ENCODE measurements around the gene KLHL29. TPM values are rescaled to one million over a fixed set of nuclear protein-coding genes. Genes with fewer than 3 reads are reported as not detected.

Gene KLHL29
- total and polyA plus RNA-seq, 5 donors: 1.7 to 4.0 (median 2.0) TPM

- Histone ChIP-seq H3K4me3 (ENCODE audit: low read length) (no peak overlapping the region), H3K9me3 (ENCODE audit: control insufficient read depth, low read length) (no peaks in the 10 kb centered on the region), H3K4me1 (ENCODE audit: control insufficient read depth, insufficient read depth, low read length) (peaks cover 9% of the 10 kb centered on the region), H3K27me3 (ENCODE audit: control insufficient read depth, insufficient read depth) (no peaks in the 10 kb centered on the region), H3K27ac (ENCODE audit: low read length) (no peak overlapping the region)
- DNase-seq (no peak), ATAC-seq (no peak)
- intact Hi-C loops (cut with DNase I): no loop called here
- 91% methylated on average over 10 of the region's 10 CpGs for WGBS
Measured at GRCh38 chr2:23599667-23600066, 214.7 kb downstream of the KLHL29 start.

GRCh38 chr2:23600346-23600745, 215.4 kb downstream of the KLHL29 start:
- intact Hi-C loops (cut with DNase I): no loop called here
- Histone ChIP-seq H3K27me3 (ENCODE audit: control insufficient read depth, insufficient read depth) (no peaks in the 10 kb centered on the region), H3K9me3 (ENCODE audit: control insufficient read depth, low read length) (no peaks in the 10 kb centered on the region), H3K27ac (ENCODE audit: low read length) (no peak overlapping the region), H3K4me3 (ENCODE audit: low read length) (no peak overlapping the region), H3K4me1 (ENCODE audit: control insufficient read depth, insufficient read depth, low read length) (peaks cover 7% of the 10 kb centered on the region)
- ATAC-seq (no peak), DNase-seq (no peak)
- WGBS: 57% methylated on average over 7 of the region's 7 CpGs

GRCh38 chr2:23601301-23601965, 216.5 kb downstream of the KLHL29 start:
- no peak for DNase-seq
- Histone ChIP-seq H3K9me3 (ENCODE audit: control insufficient read depth, low read length) (no peaks in the 10 kb centered on the region), H3K27ac (ENCODE audit: low read length) (no peak overlapping the region), H3K4me1 (ENCODE audit: control insufficient read depth, insufficient read depth, low read length) (peaks cover 1% of the 10 kb centered on the region), H3K27me3 (ENCODE audit: control insufficient read depth, insufficient read depth) (no peaks in the 10 kb centered on the region), H3K4me3 (ENCODE audit: low read length) (no peak overlapping the region)
- intact Hi-C loops (cut with DNase I): no loop called here
- ATAC-seq: peak in 1 of 2 donors; percentile 14
- WGBS: 86% methylated on average over 8 of the region's 8 CpGs

DNA sequence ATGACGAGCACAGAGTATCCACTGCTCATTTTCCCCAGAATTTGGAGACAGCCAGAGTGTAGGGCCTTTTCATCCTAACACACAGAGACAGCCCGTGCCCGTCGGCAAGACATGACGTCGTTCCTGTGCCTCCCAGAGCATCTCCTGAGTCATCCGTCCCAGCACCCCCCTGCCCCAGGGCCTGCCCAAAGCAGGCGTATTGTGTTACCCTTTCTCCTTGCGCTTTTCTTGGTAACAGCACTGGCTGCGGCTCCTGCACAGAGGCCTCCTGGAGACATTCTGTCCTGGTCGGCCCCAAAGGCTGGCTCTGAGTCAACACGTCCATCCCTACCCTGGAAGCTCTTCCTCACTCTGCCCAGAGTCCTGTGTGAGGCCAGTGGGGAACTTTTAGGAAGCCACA, 217.1 kb downstream of the KLHL29 start:
- Histone ChIP-seq H3K9me3 (ENCODE audit: control insufficient read depth, low read length) (no peaks in the 10 kb centered on the region), H3K27ac (ENCODE audit: low read length) (no peak overlapping the region), H3K4me1 (ENCODE audit: control insufficient read depth, insufficient read depth, low read length) (no peaks in the 10 kb centered on the region), H3K4me3 (ENCODE audit: low read length) (no peak overlapping the region), H3K27me3 (ENCODE audit: control insufficient read depth, insufficient read depth) (no peaks in the 10 kb centered on the region)
- intact Hi-C loops (cut with DNase I): no loop called here
- DNase-seq (no peak), ATAC-seq (peak; percentile 17)
- WGBS: 78% methylated on average over 12 of the region's 12 CpGs

DNA sequence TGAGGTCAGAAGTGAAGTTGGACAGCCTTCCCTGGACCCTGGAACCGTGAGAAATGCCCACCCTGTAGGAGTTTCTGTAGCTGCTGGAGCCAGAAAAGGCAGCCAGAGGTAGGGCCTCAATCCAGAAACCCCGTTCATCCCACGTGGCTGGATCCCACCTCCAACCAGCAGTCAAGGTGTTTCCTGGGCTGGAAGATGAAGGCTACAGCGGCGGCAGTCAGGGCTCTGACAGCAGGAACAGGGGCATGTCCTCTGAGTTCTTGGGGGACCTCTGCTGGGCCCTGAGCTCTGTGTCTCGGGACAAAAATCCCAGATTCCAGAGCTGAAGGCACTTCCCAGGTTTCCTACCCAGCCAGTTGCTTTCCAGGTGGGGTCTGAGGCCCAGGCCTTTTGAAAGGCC, 218.2 kb downstream of the KLHL29 start:
- Histone ChIP-seq H3K9me3 (ENCODE audit: control insufficient read depth, low read length) (no peaks in the 10 kb centered on the region), H3K4me3 (ENCODE audit: low read length) (no peak overlapping the region), H3K27me3 (ENCODE audit: control insufficient read depth, insufficient read depth) (no peaks in the 10 kb centered on the region), H3K27ac (ENCODE audit: low read length) (no peak overlapping the region), H3K4me1 (ENCODE audit: control insufficient read depth, insufficient read depth, low read length) (no peaks in the 10 kb centered on the region)
- ATAC-seq: no peak
- DNase-seq: no peak
- WGBS: 77% methylated on average over 6 of the region's 6 CpGs
- intact Hi-C loops (cut with DNase I): no loop called here

DNA sequence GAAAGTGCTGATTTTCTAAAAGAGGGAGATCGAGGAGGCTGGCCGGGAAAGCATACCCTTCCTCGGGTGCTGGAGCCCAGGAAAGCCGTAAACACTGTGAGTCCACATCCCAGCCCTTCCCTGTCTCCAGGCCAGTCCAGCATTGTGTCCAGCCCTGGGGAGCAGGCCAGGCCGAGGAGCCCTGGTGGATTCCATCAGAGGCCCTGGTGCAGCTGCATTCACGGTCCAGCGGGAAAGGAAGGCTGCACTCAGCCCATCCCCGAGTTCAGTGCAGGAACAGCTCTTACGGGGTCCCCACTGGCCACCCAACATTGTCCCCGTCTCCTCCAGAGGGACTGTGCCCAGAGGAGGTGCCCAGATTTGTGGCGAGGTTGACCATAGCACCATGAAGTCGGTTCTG, 218.6 kb downstream of the KLHL29 start:
- Histone ChIP-seq H3K4me3 (ENCODE audit: low read length) (no peak overlapping the region), H3K4me1 (ENCODE audit: control insufficient read depth, insufficient read depth, low read length) (no peaks in the 10 kb centered on the region), H3K9me3 (ENCODE audit: control insufficient read depth, low read length) (no peaks in the 10 kb centered on the region), H3K27me3 (ENCODE audit: control insufficient read depth, insufficient read depth) (no peaks in the 10 kb centered on the region), H3K27ac (ENCODE audit: low read length) (no peak overlapping the region)
- 87% methylated on average over 12 of the region's 12 CpGs for WGBS
- DNase-seq (no peak), ATAC-seq (no peak)
- intact Hi-C loops (cut with DNase I): no loop called here

DNA sequence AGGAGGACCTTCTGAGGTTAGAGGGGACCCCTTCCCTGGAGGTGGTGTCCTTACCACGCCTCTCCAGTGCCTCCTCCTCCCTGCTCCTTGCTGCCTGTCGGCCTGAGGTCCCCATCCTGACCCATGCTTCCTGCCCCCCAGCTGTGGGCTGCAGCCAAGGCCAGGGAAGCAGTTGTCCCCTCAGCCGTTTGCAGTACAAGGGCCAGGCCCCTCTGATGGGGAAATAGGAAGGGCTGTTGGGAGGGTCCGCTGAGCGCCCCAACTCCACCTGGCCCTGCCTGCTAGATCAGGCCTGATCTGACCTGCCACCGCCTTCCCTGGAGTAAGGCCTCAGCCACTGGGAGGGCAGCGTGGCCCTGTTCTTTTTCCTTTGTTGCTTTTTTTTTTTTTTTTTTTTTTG, 219.8 kb downstream of the KLHL29 start:
- 89% methylated on average over 7 of the region's 7 CpGs for WGBS
- H3K4me1 ChIP-seq (ENCODE audit: control insufficient read depth, insufficient read depth, low read length): no peaks in the 10 kb centered on the region

DNA sequence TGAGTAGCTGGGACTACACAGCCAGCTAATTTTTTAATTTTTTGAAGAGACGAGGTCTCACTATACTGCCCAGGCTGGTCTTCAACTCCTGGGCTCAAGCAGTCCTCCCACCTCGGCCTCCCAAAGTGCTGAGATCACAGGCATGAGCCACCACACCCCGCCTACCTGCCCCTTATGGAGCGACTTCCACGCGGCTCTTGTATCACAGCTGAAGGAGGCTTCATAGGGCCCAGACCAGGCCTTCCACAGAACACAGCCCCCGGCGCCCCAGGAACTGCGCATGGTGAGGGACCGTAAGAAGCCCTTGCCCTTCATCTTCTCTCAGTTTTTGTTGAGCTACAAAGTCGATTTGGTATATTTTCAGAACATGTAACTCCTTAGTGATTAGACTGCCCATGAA, 220.3 kb downstream of the KLHL29 start:
- no peaks in the 10 kb centered on the region for H3K9me3 ChIP-seq (ENCODE audit: control insufficient read depth, low read length)
- 96% methylated on average over 11 of the region's 11 CpGs for WGBS
- no peak overlapping the region for H3K27ac ChIP-seq (ENCODE audit: low read length)
- ATAC-seq (no peak), DNase-seq (no peak)
- H3K4me3 ChIP-seq (ENCODE audit: low read length): no peak overlapping the region
- intact Hi-C loops (cut with DNase I): no loop called here
- no peaks in the 10 kb centered on the region for H3K27me3 ChIP-seq (ENCODE audit: control insufficient read depth, insufficient read depth)
- H3K4me1 ChIP-seq (ENCODE audit: control insufficient read depth, insufficient read depth, low read length): no peaks in the 10 kb centered on the region

More for the DNA sequence above, 219.8 kb downstream of the KLHL29 start:
- no peak for ATAC-seq
- no peak for DNase-seq
- Histone ChIP-seq H3K27me3 (ENCODE audit: control insufficient read depth, insufficient read depth) (no peaks in the 10 kb centered on the region), H3K27ac (ENCODE audit: low read length) (no peak overlapping the region), H3K4me3 (ENCODE audit: low read length) (no peak overlapping the region), H3K9me3 (ENCODE audit: control insufficient read depth, low read length) (no peaks in the 10 kb centered on the region)
- intact Hi-C loops (cut with DNase I): no loop called here

GRCh38 chr2:23606196-23606595, 221.2 kb downstream of the KLHL29 start:
- ATAC-seq: peak in 1 of 2 donors; percentile 30
- H3K4me3 ChIP-seq (ENCODE audit: low read length): no peak overlapping the region
- no peak overlapping the region for H3K27ac ChIP-seq (ENCODE audit: low read length)
- no peaks in the 10 kb centered on the region for H3K27me3 ChIP-seq (ENCODE audit: control insufficient read depth, insufficient read depth)
- H3K4me1 ChIP-seq (ENCODE audit: control insufficient read depth, insufficient read depth, low read length): no peaks in the 10 kb centered on the region
- H3K9me3 ChIP-seq (ENCODE audit: control insufficient read depth, low read length): no peaks in the 10 kb centered on the region
- intact Hi-C loops (cut with DNase I): no loop called here
- no peak for DNase-seq
- WGBS: 83% methylated on average over 9 of the region's 9 CpGs

GRCh38 chr2:23606968-23607367, 222.0 kb downstream of the KLHL29 start:
- no peaks in the 10 kb centered on the region for H3K4me1 ChIP-seq (ENCODE audit: control insufficient read depth, insufficient read depth, low read length)
- H3K9me3 ChIP-seq (ENCODE audit: control insufficient read depth, low read length): no peaks in the 10 kb centered on the region
- ATAC-seq: no peak
- intact Hi-C loops (cut with DNase I): no loop called here
- no peak overlapping the region for H3K4me3 ChIP-seq (ENCODE audit: low read length)
- no peaks in the 10 kb centered on the region for H3K27me3 ChIP-seq (ENCODE audit: control insufficient read depth, insufficient read depth)
- no peak for DNase-seq
- H3K27ac ChIP-seq (ENCODE audit: low read length): no peak overlapping the region

GRCh38 chr2:23607925-23608324, 222.9 kb downstream of the KLHL29 start:
- H3K27me3 ChIP-seq (ENCODE audit: control insufficient read depth, insufficient read depth): no peaks in the 10 kb centered on the region
- no peaks in the 10 kb centered on the region for H3K4me1 ChIP-seq (ENCODE audit: control insufficient read depth, insufficient read depth, low read length)
- no peak overlapping the region for H3K4me3 ChIP-seq (ENCODE audit: low read length)
- no peak for DNase-seq
- WGBS: 85% methylated on average over 3 of the region's 3 CpGs
- no peak for ATAC-seq
- H3K9me3 ChIP-seq (ENCODE audit: control insufficient read depth, low read length): no peaks in the 10 kb centered on the region
- H3K27ac ChIP-seq (ENCODE audit: low read length): no peak overlapping the region
- intact Hi-C loops (cut with DNase I): no loop called here

GRCh38 chr2:23609254-23609653, 224.3 kb downstream of the KLHL29 start:
- intact Hi-C loops (cut with DNase I): no loop called here
- H3K4me3 ChIP-seq (ENCODE audit: low read length): no peak overlapping the region
- H3K9me3 ChIP-seq (ENCODE audit: control insufficient read depth, low read length): no peaks in the 10 kb centered on the region
- no peaks in the 10 kb centered on the region for H3K4me1 ChIP-seq (ENCODE audit: control insufficient read depth, insufficient read depth, low read length)
- no peak for ATAC-seq
- WGBS: 92% methylated on average over 7 of the region's 7 CpGs
- no peak overlapping the region for H3K27ac ChIP-seq (ENCODE audit: low read length)
- no peak for DNase-seq
- H3K27me3 ChIP-seq (ENCODE audit: control insufficient read depth, insufficient read depth): no peaks in the 10 kb centered on the region
